GM13977 (cell line): ENCODE results near the gene KIAA0825.

Source experiments
- DNase-seq: peaks from one replicate; pipeline ENCODE4 v3.0.0; 2012; ENCODE audit warnings: low spot score
- in situ Hi-C: fragments of 300-500 bp; cut with MboI; formaldehyde crosslinking; loops from one replicate; pipeline ENCODE4 v1.12.0; 2022; ENCODE audit warnings: low sequenced_read_pairs, low pct_unique_long_range_greater_than_20kb, mixed read lengths, inconsistent platforms; ENCODE audit not compliant: unreplicated experiment
- TF ChIP-seq, protein P1 (sequence below): IDR thresholded peaks from 2 replicates; pipeline ENCODE4 v1.5.1; 2012; ENCODE audit warnings: mild to moderate bottlenecking, control low read depth; ENCODE audit not compliant: insufficient read depth; ENCODE audit errors: extremely low read depth, missing control alignments

Gene KIAA0825

DNA sequence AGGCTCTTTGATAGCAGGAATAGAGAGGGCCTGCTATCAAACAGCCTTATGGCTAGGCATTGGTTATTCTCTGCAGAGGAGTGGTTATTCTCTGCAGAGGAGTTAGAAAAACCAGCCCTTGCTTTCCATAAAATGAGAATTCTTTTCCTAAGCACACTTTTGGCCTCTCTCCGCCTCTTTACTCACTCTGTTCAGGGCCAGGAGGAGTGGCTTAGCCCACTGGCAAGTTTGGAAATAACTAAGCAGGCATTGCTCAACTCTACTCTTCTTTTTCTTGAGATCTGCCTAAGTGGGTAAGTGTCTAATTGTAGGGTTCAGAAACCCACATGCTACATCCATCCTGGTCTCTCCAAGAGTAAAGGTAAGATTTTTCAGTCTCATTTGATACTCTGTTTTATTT lies 341.7 kb downstream of the KIAA0825 start:
- in situ Hi-C loops = no loop called here
- TF ChIP-seq, protein P1, sequence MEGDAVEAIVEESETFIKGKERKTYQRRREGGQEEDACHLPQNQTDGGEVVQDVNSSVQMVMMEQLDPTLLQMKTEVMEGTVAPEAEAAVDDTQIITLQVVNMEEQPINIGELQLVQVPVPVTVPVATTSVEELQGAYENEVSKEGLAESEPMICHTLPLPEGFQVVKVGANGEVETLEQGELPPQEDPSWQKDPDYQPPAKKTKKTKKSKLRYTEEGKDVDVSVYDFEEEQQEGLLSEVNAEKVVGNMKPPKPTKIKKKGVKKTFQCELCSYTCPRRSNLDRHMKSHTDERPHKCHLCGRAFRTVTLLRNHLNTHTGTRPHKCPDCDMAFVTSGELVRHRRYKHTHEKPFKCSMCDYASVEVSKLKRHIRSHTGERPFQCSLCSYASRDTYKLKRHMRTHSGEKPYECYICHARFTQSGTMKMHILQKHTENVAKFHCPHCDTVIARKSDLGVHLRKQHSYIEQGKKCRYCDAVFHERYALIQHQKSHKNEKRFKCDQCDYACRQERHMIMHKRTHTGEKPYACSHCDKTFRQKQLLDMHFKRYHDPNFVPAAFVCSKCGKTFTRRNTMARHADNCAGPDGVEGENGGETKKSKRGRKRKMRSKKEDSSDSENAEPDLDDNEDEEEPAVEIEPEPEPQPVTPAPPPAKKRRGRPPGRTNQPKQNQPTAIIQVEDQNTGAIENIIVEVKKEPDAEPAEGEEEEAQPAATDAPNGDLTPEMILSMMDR = no peak
- DNase-seq = no peak

DNA sequence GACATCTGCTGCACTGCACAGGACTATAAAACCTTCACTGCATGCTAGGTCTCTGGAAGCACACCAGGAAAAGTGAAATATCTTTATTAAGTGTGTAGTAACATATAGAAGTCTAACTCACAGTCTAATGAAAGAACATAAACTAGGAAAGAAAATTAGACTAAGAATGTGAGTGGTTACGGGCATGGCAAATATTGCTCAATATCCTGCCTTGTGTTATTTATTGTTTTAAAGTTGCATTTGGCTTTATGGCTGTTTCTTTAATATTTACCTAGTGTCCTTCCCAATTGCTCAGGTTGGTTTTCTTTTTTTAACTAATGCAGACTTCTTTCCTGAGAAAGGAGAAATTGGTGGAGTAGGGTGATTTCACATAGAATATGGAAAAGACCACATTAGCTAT lies 342.4 kb downstream of the KIAA0825 start:
- TF ChIP-seq, protein P1 = no peak
- no peak for DNase-seq
- in situ Hi-C loops = no loop called here

DNA sequence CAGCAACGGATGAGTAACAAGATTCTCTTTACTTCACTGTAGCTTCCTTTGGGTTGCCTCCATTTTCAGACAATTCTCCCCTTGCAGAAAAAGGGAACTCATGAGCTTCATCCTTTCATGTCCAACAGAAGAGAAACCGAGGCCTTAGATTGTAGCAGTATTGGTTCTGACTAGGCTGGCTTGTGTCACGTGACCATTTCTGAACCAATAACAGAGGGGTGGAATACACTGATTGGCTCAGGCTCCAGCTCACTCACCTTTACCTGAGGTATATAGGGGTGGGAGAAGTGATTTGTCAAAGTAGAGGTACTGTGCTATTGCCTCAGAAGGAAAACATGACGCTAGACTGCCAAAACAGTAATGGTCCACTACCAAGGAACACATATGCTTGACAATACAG lies 343.7 kb downstream of the KIAA0825 start:
- in situ Hi-C loops = no loop called here
- DNase-seq = no peak
- TF ChIP-seq, protein P1 = no peak

DNA sequence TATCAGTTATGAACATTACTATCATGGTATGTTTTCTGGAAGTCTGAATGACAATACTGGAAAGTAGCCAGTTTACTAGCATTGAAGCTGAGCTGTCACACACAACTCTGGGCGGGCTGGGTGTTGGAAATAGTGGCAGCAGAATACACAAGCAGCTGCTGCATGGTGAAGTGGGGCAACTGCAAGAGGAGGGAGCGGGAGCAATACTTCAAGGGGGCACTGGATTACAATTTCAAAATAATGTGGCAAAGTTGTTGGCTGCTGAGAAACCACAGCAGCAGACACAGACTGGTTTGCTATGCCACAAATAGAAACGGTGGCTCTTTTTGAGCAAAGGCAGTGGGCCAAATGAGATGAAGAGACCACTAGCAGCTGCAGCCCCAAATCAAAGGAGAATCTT lies 350.2 kb downstream of the KIAA0825 start:
- TF ChIP-seq, protein P1 = no peak
- in situ Hi-C loops = no loop called here
- no peak for DNase-seq

DNA sequence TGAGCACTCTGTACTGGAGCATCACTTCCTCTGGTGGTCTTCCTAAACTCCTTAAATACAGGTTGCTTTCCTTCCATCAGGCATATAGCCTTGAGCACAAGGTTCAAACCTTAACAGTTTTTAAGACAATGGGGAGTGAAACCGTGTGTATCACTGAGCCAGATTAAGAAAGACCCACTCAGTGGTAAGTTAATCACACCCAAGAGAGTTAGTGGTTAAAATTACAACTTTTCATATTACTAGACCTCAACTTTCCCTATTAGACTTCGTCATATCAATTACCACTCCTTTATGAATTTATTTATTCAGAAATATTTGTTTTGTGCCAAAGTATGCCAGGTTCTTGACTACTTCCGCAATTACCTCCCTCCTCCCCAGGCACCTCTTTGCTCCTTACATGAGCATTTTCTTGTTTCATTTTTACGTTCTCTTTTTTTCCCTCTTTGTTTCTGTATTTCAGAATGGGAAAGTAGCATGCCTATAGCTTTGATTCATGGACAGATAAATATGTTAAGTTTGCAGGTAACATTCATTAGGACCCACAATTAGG lies 351.0 kb downstream of the KIAA0825 start:
- in situ Hi-C loops = no loop called here
- DNase-seq = no peak
- TF ChIP-seq, protein P1 = no peak

DNA sequence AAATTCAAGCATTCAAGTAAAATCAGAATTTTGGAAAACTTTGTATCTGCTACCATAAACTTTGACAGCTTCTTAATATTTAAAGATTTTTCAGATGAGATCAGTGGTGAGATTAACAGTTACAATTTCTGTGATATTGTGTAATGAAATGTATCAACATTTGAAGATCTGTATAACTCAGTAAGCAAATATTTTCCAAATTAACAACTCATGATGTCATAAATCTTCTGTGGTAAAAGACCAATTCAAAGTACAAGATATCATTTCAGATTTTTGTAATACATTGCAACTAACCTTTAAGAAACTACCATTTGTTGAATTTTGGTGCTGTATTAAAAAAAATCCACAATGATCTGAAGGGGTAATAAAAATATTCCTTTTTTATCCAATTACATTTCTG lies 352.2 kb downstream of the KIAA0825 start:
- TF ChIP-seq, protein P1 = no peak
- no peak for DNase-seq

DNA sequence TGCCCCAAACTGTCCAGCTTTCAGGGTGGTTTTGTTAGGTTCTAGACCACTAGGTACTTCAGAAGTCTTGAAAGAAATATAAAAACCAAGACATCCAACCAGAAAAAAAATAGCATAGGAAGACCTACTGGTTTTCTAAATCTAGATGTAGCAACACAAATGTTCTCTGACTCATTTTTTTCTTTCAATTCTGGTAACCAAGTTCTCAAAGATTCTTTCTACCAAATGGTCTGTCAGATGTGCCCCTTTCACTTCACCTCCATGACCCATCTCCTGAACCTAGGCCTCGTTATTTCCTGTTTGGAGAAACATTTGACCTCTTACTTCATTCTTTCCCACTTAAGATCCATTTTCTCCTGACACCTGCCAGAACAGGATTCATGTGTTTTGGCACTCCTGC lies 355.3 kb downstream of the KIAA0825 start:
- in situ Hi-C loops = no loop called here
- DNase-seq = no peak
- TF ChIP-seq, protein P1 = no peak

More for the DNA sequence above, 352.2 kb downstream of the KIAA0825 start:
- in situ Hi-C loops = no loop called here
